OCI-LY7 (cell line): ENCODE data around the gene KLHL25.

Experiments
- CTCF ChIP-seq: fragments of 200-600 bp; sonication (generic); conservative IDR thresholded peaks from 2 replicates; pipeline ENCODE4 v1.5.1; 2014; ENCODE audit warnings: mild to moderate bottlenecking, antibody characterized with exemption, low read length, moderate library complexity, mixed read lengths
- EZH2phosphoT487 ChIP-seq: fragments of 200-600 bp; sonication (generic); IDR thresholded peaks from 2 replicates; pipeline ENCODE4 v1.6.1; 2018; ENCODE audit warnings: low read depth, borderline replicate concordance, mild to moderate bottlenecking, mixed run types, antibody characterized with exemption, low read length, moderate library complexity, mixed read lengths

- TF ChIP-seq EZH2phosphoT487 (no peak), CTCF (no peak)
Observed at GRCh38 chr15:85773970-85774369, 20.8 kb downstream of the KLHL25 start.
